GM23338 (cell line): Measurements from ENCODE around the gene THAP8. TPM values are rescaled to one million over a fixed set of nuclear protein-coding genes. Genes with fewer than 3 reads are reported as not detected.

Experiments used
- ATAC-seq: fragments of 200-7000 bp; cut with Tn5 transposase; 3 replicates; pipeline ENCODE4 v1.9.1; 2020
- DNase-seq: peaks from one replicate; pipeline ENCODE4 v3.0.0-alpha.2; 2015; ENCODE audit warnings: low spot score
- H2AFZ ChIP-seq: fragments of 200-600 bp; sonication (generic); 2 replicates; pipeline ENCODE4 v1.8.0; 2016; ENCODE audit warnings: antibody characterized with exemption, mild to moderate bottlenecking, moderate library complexity
- H3F3A ChIP-seq: fragments of 200-600 bp; sonication (generic); replicated peaks from 2 replicates; pipeline ENCODE4 v1.8.0; 2017; ENCODE audit warnings: antibody characterized with exemption, mixed run types, low read depth
- H3K27ac ChIP-seq: fragments of 200-600 bp; sonication (generic); 2 replicates; pipeline ENCODE4 v1.6.1; 2016; ENCODE audit warnings: low read depth
- H3K27me3 ChIP-seq: fragments of 200-600 bp; sonication (generic); 2 replicates; pipeline ENCODE4 v1.8.0; 2016; ENCODE audit warnings: mild to moderate bottlenecking, mixed run types, moderate library complexity; ENCODE audit not compliant: insufficient read depth
- H3K36me3 ChIP-seq: fragments of 200-600 bp; sonication (generic); 2 replicates; pipeline ENCODE4 v1.8.0; 2016; ENCODE audit warnings: mild to moderate bottlenecking; ENCODE audit not compliant: insufficient read depth
- H3K4me1 ChIP-seq: fragments of 200-600 bp; sonication (generic); 2 replicates; pipeline ENCODE4 v1.8.0; 2016; ENCODE audit warnings: mild to moderate bottlenecking, moderate library complexity; ENCODE audit not compliant: insufficient read depth
- H3K4me2 ChIP-seq: fragments of 200-600 bp; sonication (generic); 2 replicates; pipeline ENCODE4 v1.7.1; 2017; ENCODE audit warnings: mixed run types
- H3K4me3 ChIP-seq: fragments of 200-600 bp; sonication (generic); 2 replicates; pipeline ENCODE4 v1.6.1; 2016; ENCODE audit warnings: mixed run types
- H3K79me2 ChIP-seq: fragments of 200-600 bp; sonication (generic); replicated peaks from 2 replicates; pipeline ENCODE4 v1.8.0; 2017; ENCODE audit warnings: mild to moderate bottlenecking; ENCODE audit not compliant: insufficient read depth
- H3K9me2 ChIP-seq: fragments of 200-600 bp; sonication (generic); 2 replicates; pipeline ENCODE4 v1.8.0; 2017; ENCODE audit not compliant: insufficient read depth
- H4K20me1 ChIP-seq: fragments of 200-600 bp; sonication (generic); replicated peaks from 2 replicates; pipeline ENCODE4 v1.8.0; 2017; ENCODE audit warnings: mild to moderate bottlenecking; ENCODE audit not compliant: insufficient read depth
- H3K27ac Mint-ChIP-seq: 2 replicates; pipeline ENCODE4 v1.8.0; 2020; ENCODE audit warnings: inconsistent platforms, mild to moderate bottlenecking, moderate library complexity, mixed read lengths
- H3K27me3 Mint-ChIP-seq: 3 replicates; pipeline ENCODE4 v1.8.0; 2022; ENCODE audit warnings: low read depth, mild to moderate bottlenecking, moderate library complexity, mixed read lengths, inconsistent platforms; ENCODE audit not compliant: insufficient read depth, poor library complexity
- H3K36me3 Mint-ChIP-seq: 3 replicates; pipeline ENCODE4 v1.8.0; 2021; ENCODE audit warnings: low read depth, mild to moderate bottlenecking, inconsistent platforms, moderate library complexity, mixed read lengths
- H3K4me1 Mint-ChIP-seq: 3 replicates; pipeline ENCODE4 v1.8.0; 2020; ENCODE audit warnings: mild to moderate bottlenecking, inconsistent platforms, mixed read lengths
- H3K4me3 Mint-ChIP-seq: 3 replicates; pipeline ENCODE4 v1.8.0; 2021; ENCODE audit warnings: moderate library complexity, mild to moderate bottlenecking, inconsistent platforms, mixed read lengths
- H3K9me3 Mint-ChIP-seq: 3 replicates; pipeline ENCODE4 v1.8.0; 2020; ENCODE audit warnings: moderate library complexity, mild to moderate bottlenecking, inconsistent platforms, mixed read lengths
- CREB1 ChIP-seq: fragments of 250-450 bp; sonication (Bioruptor Pico); IDR thresholded peaks from 2 replicates; pipeline ENCODE4 v1.5.0; 2020; ENCODE audit warnings: low read depth, mild to moderate bottlenecking, moderate library complexity
- CTCF ChIP-seq, 2 experiments: fragments of 200-600 bp in 1 of 2; sonication (generic) in 1 of 2; conservative IDR thresholded peaks; 2 replicates each; pipeline versions ENCODE4 v1.5.1 to v1.6.1; 2016 to 2017; ENCODE audit warnings: antibody characterized with exemption in 2 of 2, low read depth in 2 of 2, mild to moderate bottlenecking in 2 of 2, moderate library complexity in 1 of 2
- ETS1 ChIP-seq: IDR thresholded peaks from 2 replicates; pipeline ENCODE4 v1.6.1; 2016; ENCODE audit warnings: antibody characterized with exemption
- EZH2 ChIP-seq: fragments of 200-600 bp; sonication (generic); IDR thresholded peaks from one replicate; pipeline ENCODE4 v1.8.0; 2017; ENCODE audit warnings: antibody characterized with exemption, mild to moderate bottlenecking, low read depth; ENCODE audit not compliant: unreplicated experiment
- EZH2phosphoT487 ChIP-seq: fragments of 200-600 bp; sonication (generic); IDR thresholded peaks from one replicate; pipeline ENCODE4 v1.8.1; 2018; ENCODE audit warnings: antibody characterized with exemption; ENCODE audit not compliant: unreplicated experiment
- JUNB ChIP-seq: IDR thresholded peaks from one replicate; pipeline ENCODE4 v1.6.1; 2016; ENCODE audit warnings: antibody characterized with exemption; ENCODE audit not compliant: unreplicated experiment
- NANOG ChIP-seq: IDR thresholded peaks from 2 replicates; pipeline ENCODE4 v1.6.1; 2016; ENCODE audit warnings: antibody characterized with exemption, borderline replicate concordance
- POLR2AphosphoS5 ChIP-seq: IDR thresholded peaks from 2 replicates; pipeline ENCODE4 v1.6.1; 2016; ENCODE audit warnings: antibody characterized with exemption, low read depth
- REST ChIP-seq: IDR thresholded peaks from one replicate; pipeline ENCODE4 v1.6.1; 2018; ENCODE audit warnings: antibody characterized with exemption; ENCODE audit not compliant: unreplicated experiment
- STAT1 ChIP-seq: IDR thresholded peaks from one replicate; pipeline ENCODE4 v1.6.1; 2016; ENCODE audit warnings: antibody characterized with exemption; ENCODE audit not compliant: unreplicated experiment
- ZNF114 ChIP-seq: fragments of 250-450 bp; sonication (Bioruptor Pico); IDR thresholded peaks from 2 replicates; pipeline ENCODE4 v1.5.0; 2020; ENCODE audit warnings: mild to moderate bottlenecking, moderate library complexity
- ZNF331 ChIP-seq: fragments of 250-450 bp; sonication (Bioruptor Pico); IDR thresholded peaks from 2 replicates; pipeline ENCODE4 v1.5.0; 2020; ENCODE audit warnings: low read depth, mild to moderate bottlenecking, moderate library complexity
- ZNF462 ChIP-seq: fragments of 250-450 bp; sonication (Bioruptor Pico); IDR thresholded peaks from 2 replicates; pipeline ENCODE4 v1.5.0; 2020; ENCODE audit warnings: mild to moderate bottlenecking, moderate library complexity
- polyA plus RNA-seq: library from polyadenylated mRNA; unstranded; fragments of >200 nt; fragmentation: Nextera tagmentation; extraction: Ambion mirVana; gene quantifications from 2 replicates; pipeline ENCODE4 v1.2.1, GENCODE V29; 2016
- total RNA-seq: library from RNA; depleted of rRNA; stranded (reverse); fragments of >200 nt; shearing (Covaris generic); gene quantifications from 2 replicates; pipeline ENCODE4 v1.2.3, GENCODE V29; 2014

The THAP8 gene
- total and polyA plus RNA-seq, 2 experiments from 2014 or later, result 12.7 to 13.7 TPM

- Histone ChIP-seq H3K4me3 (peak overlapping the region; percentile 81), H4K20me1 (no peaks in the 10 kb centered on the region), H3F3A (no peaks in the 10 kb centered on the region), H3K27me3 (no peaks in the 10 kb centered on the region), H3K79me2 (peaks cover 9% of the 10 kb centered on the region), H3K27ac (no peak overlapping the region), H3K36me3 (no peaks in the 10 kb centered on the region), H2AFZ (peak overlapping the region; percentile 87), H3K4me1 (peaks cover 20% of the 10 kb centered on the region; the same call in 1 of the 2 replicates), H3K9me2 (no peaks in the 10 kb centered on the region), H3K4me2 (peak overlapping the region; percentile 91)
- TF ChIP-seq CTCF (conservative IDR thresholded peaks at IDR 0.05; ENCODE audit: low read depth in 2 of 2), result no peak
- no peak for TF ChIP-seq ZNF462 (CRISPR knock-in tag)
- TF ChIP-seq EZH2phosphoT487, result no peak
- no peak for TF ChIP-seq ETS1
- no peak for TF ChIP-seq POLR2AphosphoS5
- TF ChIP-seq STAT1, result no peak
- no peak for TF ChIP-seq NANOG
- TF ChIP-seq CREB1, result no peak
- no peak for TF ChIP-seq REST
- no peak for TF ChIP-seq JUNB
- no peak for TF ChIP-seq ZNF114
- no peak for TF ChIP-seq EZH2
- TF ChIP-seq ZNF331, result no peak
- Mint-ChIP-seq H3K4me1 (peaks cover 33% of the 10 kb centered on the region), H3K36me3 (peaks cover 15% of the 10 kb centered on the region; the same call in 2 of the 3 replicates), H3K9me3 (no peaks in the 10 kb centered on the region), H3K27me3 (peaks cover 19% of the 10 kb centered on the region), H3K27ac (peak overlapping the region; percentile 95), H3K4me3 (peak overlapping the region; percentile 97)
- no peak for DNase-seq
- ATAC-seq, result no peak
Observed at GRCh38 chr19:36013280-36014011, 40.6 kb downstream of the THAP8 start.
